OCI-LY7 (cell line): Measurements from ENCODE around the gene TMEM231. TPM values are rescaled to one million over a fixed set of nuclear protein-coding genes. Genes with fewer than 3 reads are reported as not detected.

Experiments used
- BruUV-seq: library from RNA; stranded (reverse); fragments of 400-500 nt; replicated peaks from 2 replicates; lab custom pipeline; 2021; lab: Mats Ljungman, UMichigan
- CTCF ChIA-PET: fragments of 300-600 bp; sonication (Branson Sonifier 250); formaldehyde crosslinking; loops from one replicate; lab custom pipeline; 2022; ENCODE audit warnings: antibody characterized with exemption; ENCODE audit not compliant: unreplicated experiment; lab: Charles Lee
- POLR2A ChIA-PET: fragments of 300-600 bp; sonication (Branson Sonifier 250); formaldehyde crosslinking; loops from one replicate; lab custom pipeline; 2022; ENCODE audit warnings: antibody characterized with exemption; lab: Charles Lee
- DNase-seq: peaks from one replicate; pipeline ENCODE4 v3.0.0-alpha.2; 2015; ENCODE audit warnings: low spot score
- H2AFZ ChIP-seq: fragments of 200-600 bp; sonication (generic), shearing (Covaris generic); 2 replicates; pipeline ENCODE4 v1.6.1; 2014; ENCODE audit warnings: mild to moderate bottlenecking, antibody characterized with exemption, low read length, moderate library complexity
- H3K27ac ChIP-seq: fragments of 200-600 bp; sonication (generic); 2 replicates; pipeline ENCODE4 v1.5.1; 2014; ENCODE audit warnings: mixed run types, low read depth, mild to moderate bottlenecking, moderate library complexity, low read length, inconsistent platforms; ENCODE audit not compliant: poor library complexity, severe bottlenecking
- H3K36me3 ChIP-seq: fragments of 200-600 bp; sonication (generic); 2 replicates; pipeline ENCODE4 v1.6.1; 2014; ENCODE audit warnings: mild to moderate bottlenecking, antibody characterized with exemption, low read length, moderate library complexity, mixed read lengths; ENCODE audit not compliant: insufficient read depth
- H3K4me1 ChIP-seq: fragments of 200-600 bp; sonication (generic); 2 replicates; pipeline ENCODE4 v1.5.1; 2014; ENCODE audit warnings: mild to moderate bottlenecking, low read length; ENCODE audit not compliant: insufficient read depth, poor library complexity, severe bottlenecking
- H3K4me2 ChIP-seq: fragments of 200-600 bp; sonication (generic); 2 replicates; pipeline ENCODE4 v1.6.1; 2014; ENCODE audit warnings: mild to moderate bottlenecking, low read length
- H3K4me3 ChIP-seq: fragments of 200-600 bp; sonication (generic); 2 replicates; pipeline ENCODE4 v1.5.1; 2014; ENCODE audit warnings: mild to moderate bottlenecking, low read depth, low read length; ENCODE audit not compliant: poor library complexity, severe bottlenecking
- H3K79me2 ChIP-seq: fragments of 200-600 bp; sonication (generic); 2 replicates; pipeline ENCODE4 v1.6.1; 2016; ENCODE audit warnings: low read depth, mild to moderate bottlenecking, low read length, moderate library complexity, mixed read lengths; ENCODE audit not compliant: insufficient read depth
- H3K9me2 ChIP-seq: fragments of 200-600 bp; sonication (generic); 2 replicates; pipeline ENCODE4 v1.6.1; 2016; ENCODE audit warnings: mild to moderate bottlenecking, low read length, mixed read lengths; ENCODE audit not compliant: insufficient read depth
- H3K9me3 ChIP-seq: fragments of 200-600 bp; sonication (generic); 2 replicates; pipeline ENCODE4 v1.6.1; 2014; ENCODE audit warnings: mild to moderate bottlenecking, mixed run types, low read length, mixed read lengths
- H4K20me1 ChIP-seq: fragments of 200-600 bp; sonication (generic); 2 replicates; pipeline ENCODE4 v1.6.1; 2014; ENCODE audit warnings: mild to moderate bottlenecking, antibody characterized with exemption, low read length, moderate library complexity, mixed read lengths; ENCODE audit not compliant: insufficient read depth
- CTCF ChIP-seq: fragments of 200-600 bp; sonication (generic); conservative IDR thresholded peaks from 2 replicates; pipeline ENCODE4 v1.5.1; 2014; ENCODE audit warnings: mild to moderate bottlenecking, antibody characterized with exemption, low read length, moderate library complexity, mixed read lengths
- EZH2phosphoT487 ChIP-seq: fragments of 200-600 bp; sonication (generic); IDR thresholded peaks from 2 replicates; pipeline ENCODE4 v1.6.1; 2018; ENCODE audit warnings: low read depth, borderline replicate concordance, mild to moderate bottlenecking, mixed run types, antibody characterized with exemption, low read length, moderate library complexity, mixed read lengths
- intact Hi-C: fragments of 100-400 bp; cut with micrococcal nuclease; formaldehyde crosslinking; loops from one replicate; pipeline ENCODE4 v1.10.0; 2022; ENCODE audit not compliant: unreplicated experiment
- total RNA-seq, 2 experiments: library from RNA; depleted of rRNA in 1 of 2; stranded (reverse); fragments of >200 nt in 1 of 2; shearing (Covaris generic) in 1 of 2; gene quantifications; 2 replicates each; pipeline ENCODE4 v1.2.3, GENCODE V29; 2014 to 2022

The TMEM231 gene
- total RNA-seq, 2 experiments from 2014 or later = 6.6 to 6.9 TPM

GRCh38 chr16:75491876-75492275, 64.2 kb downstream of the TMEM231 start:
- TF ChIP-seq CTCF (peak; percentile 45), EZH2phosphoT487 (no peak)
- Histone ChIP-seq H3K79me2 (no peaks in the 10 kb centered on the region), H3K9me2 (no peaks in the 10 kb centered on the region), H3K4me2 (no peak overlapping the region), H3K4me3 (no peak overlapping the region), H3K9me3 (no peaks in the 10 kb centered on the region), H4K20me1 (no peaks in the 10 kb centered on the region), H3K36me3 (no peaks in the 10 kb centered on the region), H3K4me1 (no peaks in the 10 kb centered on the region), H2AFZ (no peak overlapping the region), H3K27ac (no peak overlapping the region)
- ChIA-PET CTCF (no interaction called here), POLR2A (no interaction called here)
- DNase-seq = peak; percentile 16
- intact Hi-C loops = loop anchor here (2.0 kb wide), 1 partner anchor 21 kb away; no protein-coding TSS in a partner anchor
- no TSS peak for BruUV-seq

- no peaks in the 10 kb centered on the region for H3K9me2 ChIP-seq
- no peak overlapping the region for H3K4me3 ChIP-seq
- ChIA-PET POLR2A (interaction anchor here (0.5 to 0.7 kb wide), 4 partner anchors 10 to 484 kb away, joined by 3 to 4 read pairs (median 3); no protein-coding TSS in a partner anchor), CTCF (no interaction called here)
- H3K36me3 ChIP-seq = no peaks in the 10 kb centered on the region
- TF ChIP-seq CTCF (no peak), EZH2phosphoT487 (no peak)
- no peaks in the 10 kb centered on the region for H3K79me2 ChIP-seq
- intact Hi-C loops = no loop called here
- H3K4me2 ChIP-seq = no peak overlapping the region
- no peaks in the 10 kb centered on the region for H4K20me1 ChIP-seq
- no peaks in the 10 kb centered on the region for H3K9me3 ChIP-seq
- no peak for DNase-seq
- no TSS peak for BruUV-seq
- peaks cover 6% of the 10 kb centered on the region for H3K4me1 ChIP-seq
- no peak overlapping the region for H3K27ac ChIP-seq
- H2AFZ ChIP-seq = no peak overlapping the region
Observed at GRCh38 chr16:75488322-75488721, 67.7 kb downstream of the TMEM231 start.

Other genes with a start within 250 kb of the TMEM231 start
- gene CFDP1, start 122.7 kb downstream of the TMEM231 start, total RNA-seq (2014; rRNA removed; shearing (Covaris generic)) = 30.0 and 55.1 TPM in 2 replicates
- gene CFDP1, start 122.7 kb downstream of the TMEM231 start, total RNA-seq (2022) = 55.4 and 57.6 TPM in 2 replicates
- 25.7 and 29.0 TPM in 2 replicates for gene TMEM170A, start 91.6 kb downstream of the TMEM231 start, total RNA-seq (2014; rRNA removed; shearing (Covaris generic))
- 27.3 and 29.4 TPM in 2 replicates for gene TMEM170A, start 91.6 kb downstream of the TMEM231 start, total RNA-seq (2022)
- 0.06 TPM in 1 of 2 replicates, not detected in the other for gene CHST6, start 60.8 kb downstream of the TMEM231 start, total RNA-seq (2014; rRNA removed; shearing (Covaris generic))
- 0.13 TPM in 1 of 2 replicates, not detected in the other for gene CHST6, start 60.8 kb downstream of the TMEM231 start, total RNA-seq (2022)
- 0.19 and 0.54 TPM in 2 replicates for gene CHST5, start 20.1 kb downstream of the TMEM231 start, total RNA-seq (2014; rRNA removed; shearing (Covaris generic))
- gene CHST5, start 20.1 kb downstream of the TMEM231 start, total RNA-seq (2022) = 0.10 and 0.89 TPM in 2 replicates
- gene GABARAPL2, start 10.1 kb upstream of the TMEM231 start, total RNA-seq (2014; rRNA removed; shearing (Covaris generic)) = 37.0 and 57.7 TPM in 2 replicates
- gene GABARAPL2, start 10.1 kb upstream of the TMEM231 start, total RNA-seq (2022) = 91.6 and 93.5 TPM in 2 replicates
- gene ADAT1, start 67.0 kb upstream of the TMEM231 start, total RNA-seq (2014; rRNA removed; shearing (Covaris generic)) = 46.8 and 53.4 TPM in 2 replicates
- gene ADAT1, start 67.0 kb upstream of the TMEM231 start, total RNA-seq (2022) = 85.7 and 91.7 TPM in 2 replicates
- gene KARS1, start 91.4 kb upstream of the TMEM231 start, total RNA-seq (2014; rRNA removed; shearing (Covaris generic)) = 126 and 143 TPM in 2 replicates
- 167 and 172 TPM in 2 replicates for gene KARS1, start 91.4 kb upstream of the TMEM231 start, total RNA-seq (2022)
- 41.6 and 42.3 TPM in 2 replicates for gene TERF2IP, start 91.5 kb upstream of the TMEM231 start, total RNA-seq (2014; rRNA removed; shearing (Covaris generic))
- 64.3 and 69.3 TPM in 2 replicates for gene TERF2IP, start 91.5 kb upstream of the TMEM231 start, total RNA-seq (2022)
- gene CPHXL2, start 120.8 kb upstream of the TMEM231 start, total RNA-seq (2014; rRNA removed; shearing (Covaris generic)) = not detected in 2 replicates
- not detected in 2 replicates for gene CPHXL2, start 120.8 kb upstream of the TMEM231 start, total RNA-seq (2022)
- gene DUXB, start 145.2 kb upstream of the TMEM231 start, total RNA-seq (2014; rRNA removed; shearing (Covaris generic)) = not detected in 2 replicates
- gene DUXB, start 145.2 kb upstream of the TMEM231 start, total RNA-seq (2022) = not detected in 2 replicates
- gene CPHXL, start 170.2 kb upstream of the TMEM231 start, total RNA-seq (2014; rRNA removed; shearing (Covaris generic)) = not detected in 2 replicates
- gene CPHXL, start 170.2 kb upstream of the TMEM231 start, total RNA-seq (2022) = not detected in 2 replicates